ENCODE measurements around the gene SLC49A3. TPM values are rescaled to one million over a fixed set of nuclear protein-coding genes. Genes with fewer than 3 reads are reported as not detected.
"Not testable (repeated sequence)": the region's sequence is repeated elsewhere in the genome, so short reads cannot be mapped to it uniquely, and the experiment has no call there.

SLC49A3 gene
- 0.45 TPM for polyA plus RNA-seq (2013, experiment 1 of 2; ENCODE audit: insufficient read length)
- 0.46 TPM for polyA plus RNA-seq (2013, experiment 2 of 2; ENCODE audit: insufficient read length)

GRCh38 chr4:688854-689681 is at the start of gene SLC49A3:
TSS of gene SLC49A3 (minus strand) at chr4:689151. CDS start at chr4:689127, 24 bp downstream.
- DNase-seq: no peak

GRCh38 chr4:736561-736960 is 47.6 kb upstream of the SLC49A3 start:
- not testable (repeated sequence) for DNase-seq

GRCh38 chr4:735583-735982 is 46.6 kb upstream of the SLC49A3 start:
- DNase-seq: no peak

- DNase-seq: no peak
Observed at GRCh38 chr4:734951-735350, 46.0 kb upstream of the SLC49A3 start.

GRCh38 chr4:734075-734474 is 45.1 kb upstream of the SLC49A3 start:
- DNase-seq: no peak

GRCh38 chr4:733631-733980 is 44.7 kb upstream of the SLC49A3 start:
- no peak for DNase-seq

GRCh38 chr4:732911-733630 is 44.1 kb upstream of the SLC49A3 start:
- no peak for DNase-seq

- no peak for DNase-seq
Observed at GRCh38 chr4:732486-732885, 43.5 kb upstream of the SLC49A3 start.

GRCh38 chr4:731954-732353 is 43.0 kb upstream of the SLC49A3 start:
- not testable (repeated sequence) for DNase-seq

GRCh38 chr4:730946-731904 is 42.3 kb upstream of the SLC49A3 start:
- DNase-seq: not testable (repeated sequence)

- no peak for DNase-seq
Observed at GRCh38 chr4:730511-730910, 41.6 kb upstream of the SLC49A3 start.

GRCh38 chr4:729336-730315 is 40.7 kb upstream of the SLC49A3 start:
- DNase-seq: no peak

- no peak for DNase-seq
Observed at GRCh38 chr4:727576-727975, 38.6 kb upstream of the SLC49A3 start.

GRCh38 chr4:726838-727237 is 37.9 kb upstream of the SLC49A3 start:
- DNase-seq: no peak

- DNase-seq: peak; percentile 33
Observed at GRCh38 chr4:726235-726787, 37.4 kb upstream of the SLC49A3 start.

GRCh38 chr4:725391-726234 is 36.7 kb upstream of the SLC49A3 start:
- DNase-seq: no peak

GRCh38 chr4:723751-724530 is 35.0 kb upstream of the SLC49A3 start:
- DNase-seq: no peak

GRCh38 chr4:722851-723360 is 34.0 kb upstream of the SLC49A3 start:
- DNase-seq: no peak

- no peak for DNase-seq
Observed at GRCh38 chr4:722169-722725, 33.3 kb upstream of the SLC49A3 start.
